GM19240 (cell line): ENCODE results near the gene C1orf50.

Experiments used
- DNase-seq: peaks from one replicate; pipeline ENCODE4 v3.0.0; 2011; ENCODE audit warnings: low spot score; ENCODE audit not compliant: insufficient read length

C1orf50 gene

DNA sequence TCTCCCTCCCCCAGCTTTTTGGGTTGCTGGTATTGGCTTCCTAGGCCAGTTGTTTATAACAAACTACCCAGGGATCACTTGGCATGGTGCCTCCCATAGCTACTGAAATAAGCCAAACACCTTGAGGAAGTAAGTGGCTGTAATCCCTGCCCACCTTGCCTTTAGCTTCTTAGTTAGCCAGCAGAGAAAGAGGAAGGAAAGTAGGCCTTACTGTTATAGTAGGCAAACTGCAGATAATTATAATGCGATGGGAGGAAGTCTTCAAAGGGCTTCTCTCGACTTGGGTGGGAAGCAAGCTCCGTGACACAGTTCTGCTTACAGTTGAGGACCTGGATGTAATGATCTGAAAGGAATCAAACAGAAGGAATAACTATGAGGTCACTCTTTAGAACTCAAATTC is 8.4 kb upstream of the C1orf50 start:
- no peak for DNase-seq

DNA sequence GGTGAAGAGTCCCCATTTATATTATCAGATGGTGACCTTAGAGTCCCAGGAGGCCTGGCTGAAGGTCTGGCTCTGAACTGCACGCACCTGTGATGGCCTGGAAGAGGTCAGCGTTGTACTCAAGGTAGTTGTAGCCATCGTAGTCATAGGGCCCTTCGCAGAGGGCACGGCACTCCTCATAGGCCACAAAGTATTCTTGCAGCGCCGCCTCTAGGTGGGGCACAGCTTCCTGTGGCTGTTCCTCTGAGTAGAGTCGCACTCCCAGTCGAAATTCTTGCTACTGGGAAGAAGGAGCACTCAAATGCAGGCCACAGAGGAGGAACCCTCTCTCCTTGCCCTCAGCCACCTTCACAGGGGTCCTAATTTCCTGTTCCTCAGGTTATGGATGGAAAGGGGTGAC is 7.9 kb upstream of the C1orf50 start:
- no peak for DNase-seq

DNA sequence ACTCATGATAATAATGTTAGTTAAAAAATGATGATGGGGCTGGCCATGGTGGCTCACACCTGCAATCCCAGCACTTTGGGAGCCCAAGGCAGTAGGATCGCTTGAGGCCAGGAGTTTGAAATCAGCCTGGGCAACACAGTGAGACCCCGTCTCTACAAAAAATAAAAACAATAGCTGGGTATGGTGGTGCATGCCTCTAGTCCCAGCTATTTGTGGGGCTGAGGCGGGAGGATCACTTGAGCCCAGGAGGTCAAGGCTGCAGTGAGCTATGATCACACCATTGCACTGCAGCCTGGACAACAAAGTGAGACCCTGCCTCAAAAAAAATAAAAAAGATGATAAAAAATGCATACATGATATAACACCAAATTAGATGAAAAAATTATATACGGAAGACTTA is 5.5 kb upstream of the C1orf50 start:
- no peak for DNase-seq

DNA sequence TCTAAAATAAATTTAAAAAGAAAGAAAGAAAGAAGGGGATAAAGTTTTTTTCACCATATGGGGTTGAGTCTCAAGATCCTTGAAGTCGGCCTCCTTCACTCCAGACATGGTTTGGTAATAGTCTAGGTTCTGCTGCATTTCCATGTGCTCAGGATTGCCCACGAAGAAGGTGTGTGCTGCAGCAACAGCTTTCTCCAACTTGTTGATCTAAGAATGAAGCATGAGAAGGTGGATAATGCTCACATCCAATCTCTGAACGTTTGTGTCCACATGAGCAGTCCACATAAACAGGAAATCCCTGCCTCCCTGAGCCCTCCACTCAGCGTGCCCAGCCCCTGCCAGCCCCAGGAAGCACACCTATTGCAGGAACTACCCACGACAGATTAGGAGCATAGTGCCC is 4.8 kb upstream of the C1orf50 start:
- no peak for DNase-seq

DNA sequence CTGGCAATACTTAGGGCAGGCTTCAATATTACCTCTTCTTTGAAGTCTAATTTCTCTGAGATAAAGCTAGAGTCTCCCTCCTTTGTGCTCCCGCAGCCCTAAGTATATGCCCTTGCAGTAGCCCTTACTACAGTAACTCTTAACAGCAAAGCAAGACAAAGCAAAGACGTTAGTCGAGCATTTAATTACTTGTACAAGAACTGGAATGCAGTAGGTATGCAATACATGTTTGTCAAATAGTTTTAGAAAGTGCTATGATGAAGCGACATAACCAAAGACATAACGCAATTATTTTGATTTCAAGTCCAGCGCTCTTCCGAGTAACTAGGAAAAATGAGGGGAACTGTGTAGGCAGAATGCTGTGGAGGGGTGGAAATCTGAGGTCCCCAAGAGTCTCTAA is 1.8 kb upstream of the C1orf50 start:
- no peak for DNase-seq

DNA sequence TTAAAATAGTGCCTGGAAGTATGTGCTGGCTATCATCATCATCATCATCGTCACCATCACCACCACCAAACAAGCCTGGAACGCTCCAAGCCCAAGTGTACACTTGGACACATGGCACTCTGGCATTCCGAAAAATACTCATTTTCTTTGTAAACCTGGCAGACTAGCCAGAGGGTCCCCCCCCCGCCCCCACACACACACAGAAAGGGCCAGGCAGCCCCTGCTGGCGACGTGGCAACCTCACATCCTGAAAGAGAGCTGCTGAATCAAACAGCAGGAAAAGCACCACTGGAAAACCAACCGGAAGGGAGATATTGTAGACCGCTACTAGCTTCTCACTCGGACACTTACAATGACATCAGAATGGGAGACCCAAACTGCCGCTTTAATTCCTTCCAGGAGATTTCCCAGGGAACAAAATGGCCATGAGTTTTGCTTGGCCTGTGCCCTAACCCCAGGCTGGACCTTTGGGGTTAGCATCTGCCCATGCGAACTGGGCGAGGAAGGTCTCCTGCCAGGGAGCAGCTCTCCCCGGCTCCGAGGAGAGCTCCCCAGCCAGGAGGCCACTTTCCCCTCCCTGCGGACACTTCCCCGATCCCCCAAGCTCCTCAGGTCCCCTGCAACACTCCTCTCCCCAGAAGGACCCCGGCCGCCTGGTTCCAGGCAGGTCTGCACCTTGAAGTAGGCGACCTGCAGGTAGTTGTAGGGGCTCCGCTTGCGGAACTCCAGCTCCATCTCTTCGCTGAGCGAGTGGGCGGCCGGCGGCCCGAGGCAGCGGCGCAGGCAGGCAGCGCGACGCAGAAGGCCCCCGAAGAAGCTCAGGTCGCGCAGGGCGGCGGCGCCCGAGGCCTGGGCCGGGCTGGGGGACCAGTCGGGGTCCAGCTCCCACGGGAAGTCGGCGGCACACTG is 963 bp upstream of the C1orf50 start:
- no peak for DNase-seq

DNA sequence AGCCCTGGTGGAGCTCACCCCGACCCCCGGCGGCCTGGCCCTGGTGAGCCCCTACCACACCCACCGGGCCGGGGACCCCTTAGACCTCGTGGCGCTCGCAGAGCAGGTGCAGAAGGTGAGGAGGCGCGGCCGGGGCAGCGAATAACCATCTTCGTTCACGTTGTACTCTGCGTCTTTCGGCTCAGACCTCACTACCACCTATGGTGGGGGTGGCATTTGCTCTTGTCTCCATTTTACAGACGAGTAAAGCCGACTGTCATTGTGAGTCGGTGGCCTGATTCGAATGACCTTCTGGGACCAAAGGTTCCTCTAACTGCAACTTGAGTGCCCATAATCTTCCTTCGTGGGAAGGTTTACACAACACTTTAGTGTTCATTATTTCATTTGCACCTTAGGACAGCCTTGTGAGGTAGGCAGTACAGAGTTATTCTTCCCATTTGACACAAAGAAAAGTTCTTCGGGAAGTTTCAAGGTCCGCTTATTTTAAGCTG is 506 bp downstream of the C1orf50 start:
- DNase-seq: no peak

DNA sequence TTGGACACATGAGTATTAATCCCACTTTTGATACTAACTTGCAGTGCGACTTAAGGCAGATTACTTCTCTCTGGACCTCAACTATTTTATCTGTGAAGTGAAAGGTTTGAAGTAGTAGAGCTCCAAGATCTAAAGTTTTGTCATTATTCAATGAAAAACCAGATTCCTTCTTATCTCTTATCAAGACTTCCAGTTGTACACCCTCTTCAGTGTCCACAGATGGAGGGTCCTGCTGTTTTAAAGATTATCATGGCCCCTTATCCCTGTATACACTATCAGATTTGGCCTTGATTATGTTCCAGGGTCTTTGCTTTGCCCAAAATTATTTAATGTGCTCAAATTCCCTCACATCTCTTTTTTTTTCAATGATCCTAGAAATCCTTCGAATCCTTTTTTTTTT is 1.1 kb downstream of the C1orf50 start:
- no peak for DNase-seq

DNA sequence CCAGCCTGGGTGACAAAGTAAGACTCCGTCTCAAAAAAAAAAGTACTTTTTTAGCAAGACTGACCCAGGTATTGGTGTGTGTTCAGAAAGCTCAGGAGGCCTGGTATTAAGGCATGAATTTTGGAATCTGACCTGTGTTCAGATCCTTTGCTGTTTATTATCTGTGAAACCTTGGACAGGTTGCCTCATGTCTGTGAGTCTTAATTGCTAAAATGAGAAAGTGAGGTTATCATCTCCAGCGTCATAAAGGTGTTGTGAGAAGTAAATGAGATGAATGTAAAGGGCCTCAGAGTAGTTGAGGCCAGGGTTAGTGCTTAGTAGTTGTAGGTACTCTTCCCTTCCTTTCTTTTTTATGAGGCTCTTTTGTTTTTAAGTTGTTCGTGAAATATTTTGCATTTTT is 2.8 kb downstream of the C1orf50 start:
- no peak for DNase-seq

DNA sequence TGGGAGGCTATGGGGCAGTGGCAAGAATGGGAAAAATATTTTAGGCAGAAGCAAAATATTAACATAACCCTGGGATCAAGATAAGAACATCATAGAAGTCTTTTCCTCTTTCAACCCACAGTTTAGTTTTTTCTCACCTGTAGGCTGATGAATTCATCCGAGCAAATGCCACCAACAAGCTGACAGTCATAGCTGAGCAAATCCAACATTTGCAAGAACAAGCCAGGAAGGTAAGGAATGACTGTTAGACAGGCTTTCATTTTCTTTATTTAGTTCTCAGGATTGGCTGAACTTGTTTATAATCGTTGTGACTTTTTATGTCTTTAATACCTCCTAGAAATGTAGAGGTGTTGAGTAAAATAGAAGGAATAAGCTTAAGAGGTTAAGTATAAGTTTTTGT is 6.4 kb downstream of the C1orf50 start:
- DNase-seq: no peak

DNA sequence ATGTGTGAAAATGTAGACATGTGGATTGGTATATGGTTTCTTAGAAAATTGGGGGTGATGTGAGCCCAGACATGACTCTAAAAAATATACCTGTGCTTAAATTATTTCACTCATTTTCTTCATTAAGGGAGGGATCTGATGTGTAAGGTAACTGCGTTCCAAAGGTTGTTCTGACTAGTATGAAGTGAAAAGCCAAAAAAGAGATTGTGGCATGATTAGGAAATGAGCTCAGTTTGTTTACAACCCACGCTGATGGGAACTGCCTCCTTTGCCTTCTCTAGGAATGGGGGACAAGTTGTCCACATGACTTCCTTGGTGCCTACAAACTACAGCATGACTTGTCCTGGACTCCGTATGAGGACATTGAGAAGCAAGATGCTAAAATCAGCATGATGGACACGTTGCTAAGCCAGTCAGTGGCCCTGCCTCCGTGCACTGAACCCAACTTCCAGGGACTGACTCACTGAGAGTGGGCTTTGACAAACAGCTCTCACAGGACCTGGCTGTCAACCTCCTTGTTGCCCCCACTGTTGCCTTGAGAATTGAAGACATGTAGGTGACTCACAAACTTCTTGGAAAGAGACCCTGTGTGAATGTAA is 8.0 kb downstream of the C1orf50 start:
- no peak for DNase-seq

DNA sequence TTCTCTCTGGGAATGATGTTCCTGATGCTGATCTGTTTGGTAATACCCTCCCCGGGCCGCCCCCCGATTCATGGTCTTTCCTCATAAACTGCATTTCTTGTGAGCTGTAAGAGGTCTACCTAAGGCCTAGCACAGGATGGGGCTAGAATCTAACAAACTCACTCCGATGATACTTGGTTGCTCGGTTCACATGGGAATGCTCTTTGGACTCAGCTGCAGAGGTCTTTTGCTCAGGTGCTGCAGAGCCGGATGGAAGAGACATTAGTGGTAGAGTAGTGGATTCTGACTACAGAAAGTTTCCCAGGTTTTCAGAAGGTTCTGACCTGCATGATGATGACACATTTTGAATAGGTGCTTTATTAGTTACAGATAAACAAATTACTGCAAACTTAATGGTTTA is 9.5 kb downstream of the C1orf50 start:
- DNase-seq: no peak

DNA sequence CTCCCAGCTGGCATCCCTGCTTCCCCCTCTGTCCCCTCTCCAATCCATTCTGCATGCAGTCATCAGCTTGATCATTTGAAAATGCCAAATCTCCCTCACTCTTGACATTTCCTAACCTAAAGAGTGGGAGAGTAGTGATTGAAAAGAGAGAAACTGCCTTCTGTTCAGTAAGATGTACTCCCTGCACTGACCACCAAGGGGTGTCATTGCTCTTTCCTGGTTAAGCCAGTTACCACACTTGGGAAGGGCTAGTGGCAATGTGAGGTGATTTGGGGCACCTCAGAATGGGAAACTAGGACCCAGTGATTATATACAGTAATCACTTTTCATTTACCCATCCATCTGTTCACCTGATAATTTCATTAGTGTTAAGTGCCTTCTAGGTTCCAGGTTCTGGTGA is 10.8 kb downstream of the C1orf50 start:
- DNase-seq: no peak

DNA sequence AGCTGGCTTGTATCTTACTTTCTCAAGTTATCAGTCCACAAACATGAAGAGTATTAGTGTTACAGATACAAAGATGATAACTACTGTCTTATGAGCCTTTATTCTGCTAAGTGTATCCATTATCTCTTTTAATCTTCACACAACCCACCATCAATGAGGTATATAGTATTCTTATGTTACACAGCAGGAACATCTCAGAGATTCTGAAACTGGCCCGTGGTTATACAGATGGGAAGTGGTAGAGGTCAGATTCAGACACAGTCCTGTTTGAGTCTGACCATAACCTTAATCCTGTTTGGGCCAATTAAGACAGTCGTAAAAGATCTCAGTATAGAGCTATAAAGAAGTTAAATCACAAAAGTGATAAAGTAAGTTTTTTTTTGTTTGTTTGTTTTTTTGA is 12.7 kb downstream of the C1orf50 start:
- no peak for DNase-seq

DNA sequence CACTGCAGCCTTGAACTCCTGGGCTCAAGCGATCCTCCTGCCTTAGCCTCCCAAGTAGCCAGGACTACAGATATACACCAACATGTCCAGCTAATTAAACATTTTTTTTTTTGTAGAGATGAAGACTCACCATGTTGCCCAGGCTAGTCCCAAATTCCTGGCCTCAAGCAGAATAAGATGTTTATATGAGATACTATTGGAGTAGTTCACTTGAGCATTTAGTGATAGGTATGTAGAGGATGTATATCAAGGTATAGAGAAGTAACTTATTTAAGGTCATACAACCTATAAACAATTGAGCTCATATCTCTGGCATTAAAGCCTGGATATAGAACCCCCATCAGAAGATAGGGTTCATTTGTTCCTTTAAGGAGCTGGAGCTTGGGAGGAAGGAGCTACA is 13.1 kb downstream of the C1orf50 start:
- no peak for DNase-seq

DNA sequence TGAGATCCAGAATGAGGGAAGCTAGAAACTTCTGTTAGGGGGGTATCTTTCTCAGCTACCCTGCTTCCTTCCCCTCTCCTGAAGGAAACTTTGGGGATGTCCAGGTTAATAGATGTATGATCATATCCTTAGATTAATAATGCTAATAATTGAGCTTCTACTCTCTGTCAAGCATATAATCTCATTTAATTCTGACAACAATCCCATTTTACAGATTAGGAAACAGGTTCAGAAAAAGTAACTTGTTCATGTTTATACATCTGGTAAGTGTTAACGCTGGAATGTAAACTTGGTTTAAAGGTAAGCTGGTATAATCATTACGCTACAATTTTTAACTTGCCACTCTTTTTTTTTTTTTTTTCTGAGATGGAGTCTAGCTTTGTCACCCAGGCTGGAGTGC is 16.0 kb downstream of the C1orf50 start:
- DNase-seq: no peak

DNA sequence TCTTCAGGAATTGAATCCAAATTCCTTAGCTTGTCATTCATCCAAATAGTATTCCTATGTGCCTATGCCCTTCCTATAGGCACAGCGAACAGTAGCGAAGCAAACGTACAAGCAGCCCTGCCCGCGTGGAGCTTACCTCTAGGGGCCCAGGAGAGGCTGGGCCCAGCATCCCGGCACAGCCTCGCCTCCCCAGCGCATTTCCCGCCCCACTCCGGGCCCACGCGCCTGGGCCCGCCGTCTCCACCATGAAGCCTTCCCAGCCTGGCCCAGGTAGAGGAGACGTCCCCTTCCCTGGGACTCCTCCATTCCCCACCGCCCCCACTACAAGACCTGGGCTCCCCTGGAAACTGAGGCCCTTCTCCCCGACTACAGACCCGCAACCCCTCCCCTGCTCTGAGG is 17.5 kb downstream of the C1orf50 start:
- no peak for DNase-seq

DNA sequence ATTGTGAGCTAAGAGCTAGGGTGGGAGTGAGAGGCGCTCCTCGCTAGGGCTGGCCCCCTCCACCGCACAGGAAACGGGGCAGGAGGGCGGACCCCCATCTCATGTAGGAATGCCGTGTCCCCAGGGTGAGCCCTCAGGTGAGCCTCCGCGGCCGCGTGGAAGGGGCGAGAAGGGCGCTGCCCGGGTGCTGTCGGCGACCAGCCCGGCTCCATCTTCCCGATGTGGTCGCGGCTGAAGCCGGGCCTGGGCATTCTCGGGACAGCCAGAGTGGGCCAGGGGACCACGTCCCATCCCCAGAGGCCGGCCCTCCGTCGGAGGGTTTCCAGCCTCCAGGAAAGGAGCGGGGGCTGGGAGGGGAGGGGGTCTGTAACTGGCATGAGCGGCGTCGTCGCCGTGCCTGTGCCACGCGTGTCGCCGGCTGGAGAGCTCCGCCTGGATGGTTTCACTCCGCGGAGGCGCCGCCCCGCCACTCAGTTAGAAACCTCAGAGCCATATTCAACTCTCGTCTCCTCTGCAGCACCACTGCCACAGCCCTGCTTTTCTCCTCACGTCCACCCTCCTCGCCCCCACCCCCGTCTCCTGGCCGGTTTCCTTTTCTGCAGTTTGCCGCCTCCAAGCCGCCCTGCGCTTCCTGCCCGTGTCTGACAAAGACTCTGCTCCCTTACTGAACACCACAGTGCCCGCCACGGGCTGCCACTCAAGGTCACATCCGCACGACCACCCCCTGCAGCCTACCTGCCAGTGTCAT is 18.1 kb downstream of the C1orf50 start, which contains the start of gene TMEM269:
Gene TMEM269 (plus strand): TSS at position 46 of the 748 bp plus-strand sequence. CDS start 4,903 bp downstream, outside the sequence.
- no peak for DNase-seq

DNA sequence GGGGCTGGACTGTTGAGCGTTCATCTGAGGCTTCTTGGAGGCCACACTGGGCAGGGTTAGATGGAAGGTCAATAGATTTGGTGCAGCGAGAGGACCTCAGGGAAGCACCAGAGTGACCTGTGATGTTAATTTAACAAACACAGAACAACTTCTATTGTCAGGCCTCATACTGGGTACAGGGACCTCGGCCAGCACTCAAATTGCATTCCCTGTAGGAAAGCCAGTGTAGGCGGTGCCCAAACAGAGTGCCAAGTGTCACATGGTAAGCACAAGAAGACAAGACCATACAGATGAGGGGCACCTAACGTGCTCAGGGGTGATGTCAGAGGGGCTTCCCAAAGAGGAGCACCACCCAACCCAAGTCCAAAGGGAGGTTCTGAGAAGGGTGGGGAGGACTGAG is 19.0 kb downstream of the C1orf50 start:
- DNase-seq: no peak

DNA sequence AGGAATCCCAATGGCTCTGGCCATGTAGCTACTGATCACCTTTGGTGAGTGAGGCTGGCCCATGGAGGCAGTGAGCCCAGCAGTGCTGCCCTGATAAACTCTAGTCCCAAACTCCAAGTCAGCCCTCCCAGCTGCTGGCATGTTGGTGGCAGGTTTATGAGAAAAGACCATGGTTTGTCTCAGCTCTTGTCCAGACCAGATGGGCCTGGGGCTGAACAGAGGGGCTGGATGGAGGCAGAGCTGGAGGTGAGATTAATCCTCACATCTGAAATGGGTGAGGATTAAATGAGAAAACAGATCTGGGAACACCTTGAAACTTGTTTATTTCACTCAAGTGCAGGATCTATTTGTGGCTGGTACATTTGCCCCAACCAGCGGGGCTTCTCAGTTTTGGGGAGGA is 21.0 kb downstream of the C1orf50 start:
- no peak for DNase-seq

DNA sequence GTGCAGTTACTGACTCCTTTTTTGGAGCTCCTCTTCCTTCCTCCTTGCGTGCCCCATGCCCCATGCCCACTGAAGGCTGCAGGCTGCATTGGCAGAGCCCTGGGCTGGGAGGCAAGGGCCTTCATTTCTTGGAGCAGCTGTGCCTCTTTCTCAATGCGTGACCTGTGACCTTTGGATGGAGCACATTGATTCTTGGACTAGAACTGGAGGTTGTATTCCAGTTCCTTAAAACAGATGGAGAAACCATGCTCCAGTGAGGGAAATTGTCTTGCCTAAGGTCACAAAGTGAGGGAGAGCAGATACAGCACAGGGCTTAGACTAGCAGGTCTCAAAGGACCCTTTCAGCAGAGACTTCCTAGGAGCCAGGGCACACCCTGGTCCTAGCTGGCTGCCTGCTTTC is 26.8 kb downstream of the C1orf50 start:
- DNase-seq: no peak

DNA sequence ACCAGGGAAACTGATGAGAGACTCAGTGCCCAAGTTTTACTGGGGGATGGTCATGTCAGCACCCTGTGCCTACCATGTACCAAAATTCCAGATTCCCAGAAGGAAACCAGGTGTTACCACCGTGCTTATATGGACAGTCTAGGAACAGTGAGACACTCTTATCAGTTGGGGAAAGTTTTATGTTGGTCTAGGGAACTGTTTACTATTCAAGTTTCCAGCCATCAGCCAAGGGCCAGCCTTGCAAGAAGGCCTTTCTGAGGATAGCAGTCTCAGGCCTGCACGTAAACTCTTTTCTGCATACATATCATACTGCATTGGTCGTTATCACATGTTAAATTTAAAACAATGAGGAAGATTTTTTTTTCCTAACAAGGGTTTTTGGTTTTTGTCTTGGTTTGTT is 30.4 kb downstream of the C1orf50 start:
- no peak for DNase-seq
